Prostate gland (tissue), 2 donors: ENCODE measurements around the gene TREM1. TPM values are rescaled to one million over a fixed set of nuclear protein-coding genes. Genes with fewer than 3 reads are reported as not detected.

Source experiments
- DNase-seq: peaks from one replicate; pipeline ENCODE4 v3.0.0-alpha.2; 2019; ENCODE audit warnings: low spot score
- H3K27ac ChIP-seq, 2 donors: fragments of 200-600 bp; sonication (generic); 2 replicates each; pipeline ENCODE4 v1.5.1; 2017 to 2019
- H3K27me3 ChIP-seq: fragments of 200-600 bp; sonication (generic); replicated peaks from 2 replicates; pipeline ENCODE4 v1.5.1; 2019; ENCODE audit not compliant: insufficient read depth
- H3K36me3 ChIP-seq, 2 donors: fragments of 200-600 bp; sonication (generic); 1 replicate in 1 of 2; 2 replicates in 1 of 2; pipeline versions ENCODE4 v1.5.1 to v1.8.1; 2017 to 2019
- H3K4me1 ChIP-seq: fragments of 200-600 bp; sonication (generic); replicated peaks from 2 replicates; pipeline ENCODE4 v1.5.1; 2019
- H3K4me3 ChIP-seq, 2 donors: fragments of 200-600 bp; sonication (generic); 2 replicates each; pipeline ENCODE4 v1.5.1; 2017 to 2019
- H3K9me3 ChIP-seq: fragments of 200-600 bp; sonication (generic); 2 replicates; pipeline ENCODE4 v1.5.1; 2017
- POLR2A ChIP-seq: fragments of 450-650 bp; IDR thresholded peaks from one replicate; pipeline ENCODE4 v1.6.1; 2016; ENCODE audit warnings: antibody characterized with exemption, mild to moderate bottlenecking
- POLR2AphosphoS5 ChIP-seq: sonication (generic); formaldehyde crosslinking; IDR thresholded peaks from one replicate; pipeline ENCODE4 v1.6.1; 2017; ENCODE audit warnings: antibody characterized with exemption
- WGBS: methylation state at CpG from one replicate; pipeline ENCODE4 v1.1.5; 2018; 5-methylcytosine and 5-hydroxymethylcytosine counted together
- intact Hi-C: fragments of 100-400 bp; cut with DNase I; formaldehyde crosslinking; loops from one replicate; pipeline ENCODE4 v1.14.2; 2022
- total RNA-seq, 2 donors: library from RNA; depleted of rRNA; stranded (reverse); fragments of >200 nt; gene quantifications; one replicate each; pipeline ENCODE4 v1.1.0, GENCODE V29; 2016
- TF ChIP-seq, protein P1 (sequence below), 4 experiments: fragments of 200-600 bp in 2 of 4; fragments of 450-650 bp in 2 of 4; sonication (generic) in 2 of 4; IDR thresholded peaks; 1 replicate in 3 of 4; 2 replicates in 1 of 4; pipeline ENCODE4 v1.5.1; 2016 to 2019; ENCODE audit warnings: antibody characterized with exemption in 4 of 4, mild to moderate bottlenecking in 2 of 4, moderate library complexity in 2 of 4

TREM1 gene
- total RNA-seq, 2 donors from 2014 or later = not detected

DNA sequence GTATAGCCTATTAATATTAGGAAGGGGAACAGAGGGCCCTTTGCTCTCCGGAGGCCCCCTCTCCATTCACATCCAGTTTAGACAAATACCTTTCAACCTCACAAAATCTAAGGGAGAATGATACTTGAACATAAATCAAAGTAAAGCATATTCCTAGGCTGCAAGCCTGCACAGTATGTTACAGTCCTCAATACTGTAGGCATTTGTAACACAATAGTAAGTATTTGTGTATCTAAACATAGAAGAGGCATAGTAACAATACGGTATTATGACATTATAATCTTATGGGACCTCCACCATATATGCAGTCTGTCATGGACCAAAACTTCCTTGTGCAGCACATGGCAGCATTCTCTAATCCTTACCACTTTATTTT, 2.3 kb upstream of the TREM1 start:
- no peaks in the 10 kb centered on the region for H3K4me1 ChIP-seq
- no peaks in the 10 kb centered on the region for H3K36me3 ChIP-seq
- no peak overlapping the region for H3K27ac ChIP-seq
- H3K9me3 ChIP-seq = no peaks in the 10 kb centered on the region
- no peak for TF ChIP-seq POLR2AphosphoS5
- TF ChIP-seq, protein P1, sequence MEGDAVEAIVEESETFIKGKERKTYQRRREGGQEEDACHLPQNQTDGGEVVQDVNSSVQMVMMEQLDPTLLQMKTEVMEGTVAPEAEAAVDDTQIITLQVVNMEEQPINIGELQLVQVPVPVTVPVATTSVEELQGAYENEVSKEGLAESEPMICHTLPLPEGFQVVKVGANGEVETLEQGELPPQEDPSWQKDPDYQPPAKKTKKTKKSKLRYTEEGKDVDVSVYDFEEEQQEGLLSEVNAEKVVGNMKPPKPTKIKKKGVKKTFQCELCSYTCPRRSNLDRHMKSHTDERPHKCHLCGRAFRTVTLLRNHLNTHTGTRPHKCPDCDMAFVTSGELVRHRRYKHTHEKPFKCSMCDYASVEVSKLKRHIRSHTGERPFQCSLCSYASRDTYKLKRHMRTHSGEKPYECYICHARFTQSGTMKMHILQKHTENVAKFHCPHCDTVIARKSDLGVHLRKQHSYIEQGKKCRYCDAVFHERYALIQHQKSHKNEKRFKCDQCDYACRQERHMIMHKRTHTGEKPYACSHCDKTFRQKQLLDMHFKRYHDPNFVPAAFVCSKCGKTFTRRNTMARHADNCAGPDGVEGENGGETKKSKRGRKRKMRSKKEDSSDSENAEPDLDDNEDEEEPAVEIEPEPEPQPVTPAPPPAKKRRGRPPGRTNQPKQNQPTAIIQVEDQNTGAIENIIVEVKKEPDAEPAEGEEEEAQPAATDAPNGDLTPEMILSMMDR (IDR thresholded peaks at IDR 0.05) = no peak
- TF ChIP-seq POLR2A = no peak
- DNase-seq = no peak
- WGBS = 56% methylated on average over 2 of the region's 2 CpGs
- intact Hi-C loops = no loop called here
- no peaks in the 10 kb centered on the region for H3K27me3 ChIP-seq
- H3K4me3 ChIP-seq = no peak overlapping the region

DNA sequence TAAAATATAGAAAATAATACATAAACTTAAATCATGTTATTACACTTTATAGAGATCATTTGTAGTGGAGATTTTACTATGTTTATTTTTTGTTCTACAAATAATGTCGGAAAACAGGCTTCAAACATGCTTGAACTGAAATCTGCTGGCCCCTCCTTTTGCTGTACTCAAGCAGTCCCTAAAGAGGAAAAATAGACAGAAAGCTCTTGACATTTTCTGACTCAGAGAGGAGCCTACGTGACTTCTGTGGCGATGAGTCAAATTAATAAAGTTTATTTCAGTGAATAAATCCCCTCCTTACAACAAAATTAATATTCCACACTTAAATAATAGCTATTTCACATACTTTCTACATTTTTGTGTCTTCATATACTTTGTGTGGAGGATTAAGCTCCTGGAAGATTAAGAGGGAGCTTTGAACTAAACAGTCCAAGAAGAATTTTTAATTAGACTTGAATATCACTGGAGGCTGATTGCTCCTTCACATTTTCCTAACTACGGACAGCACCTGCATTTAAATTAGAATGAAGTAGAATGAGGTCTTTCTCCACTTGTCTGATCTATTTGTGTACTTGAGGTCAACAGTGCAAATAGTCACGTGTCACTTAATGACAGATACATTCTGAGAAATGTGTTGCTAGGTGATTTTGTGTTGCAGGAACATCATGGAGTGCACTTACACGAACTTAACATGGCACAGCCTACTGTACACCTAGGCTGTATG, 1.7 kb upstream of the TREM1 start:
- no peaks in the 10 kb centered on the region for H3K27me3 ChIP-seq
- H3K9me3 ChIP-seq = no peaks in the 10 kb centered on the region
- H3K4me3 ChIP-seq = no peak overlapping the region
- WGBS = 33% methylated on average over 6 of the region's 6 CpGs
- no peak for DNase-seq
- no peak for TF ChIP-seq POLR2AphosphoS5
- TF ChIP-seq, protein P1 (IDR thresholded peaks at IDR 0.05) = no peak
- TF ChIP-seq POLR2A = no peak
- intact Hi-C loops = no loop called here
- H3K36me3 ChIP-seq = no peaks in the 10 kb centered on the region
- no peak overlapping the region for H3K27ac ChIP-seq
- H3K4me1 ChIP-seq = no peaks in the 10 kb centered on the region

DNA sequence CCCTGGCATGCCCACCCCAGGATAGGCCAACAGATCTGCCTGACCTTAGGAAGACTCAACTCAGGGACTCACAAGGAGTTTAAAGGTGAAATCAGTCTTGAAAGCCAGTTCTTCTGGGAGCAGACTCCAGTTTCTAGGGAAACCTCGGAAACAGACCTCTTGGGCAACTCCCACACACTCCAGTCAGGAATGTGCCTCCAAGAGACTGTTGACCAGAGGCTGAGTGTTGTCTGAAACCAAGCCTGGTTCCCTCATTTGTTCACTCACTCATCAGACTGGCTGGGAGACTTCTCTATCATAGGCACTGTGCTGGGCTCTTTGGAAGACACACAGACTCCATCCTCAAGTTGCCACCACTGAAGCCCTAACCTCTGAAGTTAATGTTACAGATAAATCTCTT, 1.8 kb downstream of the TREM1 start:
- Histone ChIP-seq H3K9me3 (no peaks in the 10 kb centered on the region), H3K36me3 (no peaks in the 10 kb centered on the region), H3K27me3 (no peaks in the 10 kb centered on the region), H3K4me3 (no peak overlapping the region), H3K4me1 (no peaks in the 10 kb centered on the region), H3K27ac (no peak overlapping the region)
- 79% methylated on average over 1 of the region's 1 CpG for WGBS
- no peak for TF ChIP-seq POLR2A
- TF ChIP-seq, protein P1 (IDR thresholded peaks at IDR 0.05) = no peak
- no peak for TF ChIP-seq POLR2AphosphoS5
- intact Hi-C loops = no loop called here
- no peak for DNase-seq

GRCh38 chr6:41283600-41283999, 2.9 kb downstream of the TREM1 start:
- no peak overlapping the region for H3K4me3 ChIP-seq
- H3K36me3 ChIP-seq = no peaks in the 10 kb centered on the region
- DNase-seq = no peak
- TF ChIP-seq, protein P1 (IDR thresholded peaks at IDR 0.05) = no peak
- TF ChIP-seq POLR2AphosphoS5 (no peak), POLR2A (no peak)
- H3K27me3 ChIP-seq = no peaks in the 10 kb centered on the region
- no peak overlapping the region for H3K27ac ChIP-seq
- H3K9me3 ChIP-seq = no peaks in the 10 kb centered on the region
- 73% methylated on average over 3 of the region's 3 CpGs for WGBS
- no peaks in the 10 kb centered on the region for H3K4me1 ChIP-seq
- intact Hi-C loops = no loop called here

DNA sequence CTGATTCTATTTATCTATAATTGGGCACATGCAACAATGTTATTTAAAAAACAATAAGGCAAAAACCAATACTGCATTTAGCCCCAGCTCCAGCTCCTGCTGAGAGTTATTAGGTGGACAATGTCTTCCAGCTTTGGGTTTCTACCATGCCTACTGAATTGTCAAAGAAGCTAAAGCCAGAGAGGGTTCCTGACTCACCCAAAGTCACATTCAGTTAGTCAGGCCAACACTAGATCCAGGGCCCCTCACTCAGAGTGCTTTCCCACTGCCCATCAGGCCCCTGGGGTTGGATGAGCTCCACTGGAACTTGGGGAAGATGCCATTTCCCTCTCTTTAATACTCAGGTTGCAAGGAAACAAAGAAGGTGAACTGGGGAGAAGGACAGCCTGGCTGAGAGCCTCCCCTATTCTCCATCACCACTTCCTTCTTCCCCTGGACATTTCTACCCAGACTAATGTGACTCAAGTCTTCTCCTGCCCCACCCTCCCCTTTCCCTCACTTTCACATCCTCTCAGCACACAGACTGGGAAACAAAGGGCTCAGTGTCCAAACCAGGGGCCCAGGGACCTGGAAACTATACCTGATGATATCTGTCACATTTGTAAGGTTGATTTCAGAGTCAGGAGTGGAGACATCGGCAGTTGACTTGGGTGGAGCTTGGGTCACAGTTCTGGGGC, 6.0 kb downstream of the TREM1 start:
- intact Hi-C loops = no loop called here
- TF ChIP-seq, protein P1 (IDR thresholded peaks at IDR 0.05) = no peak
- TF ChIP-seq POLR2AphosphoS5 (no peak), POLR2A (no peak)
- Histone ChIP-seq H3K27ac (no peak overlapping the region), H3K27me3 (no peaks in the 10 kb centered on the region), H3K9me3 (no peaks in the 10 kb centered on the region), H3K36me3 (no peaks in the 10 kb centered on the region), H3K4me3 (no peak overlapping the region), H3K4me1 (no peaks in the 10 kb centered on the region)
- WGBS = 52% methylated on average over 1 of the region's 1 CpG
- DNase-seq = no peak
